IPS-20b (cell line): Measurements from ENCODE around the gene KCNQ1.

Source experiments
- H3K27ac ChIP-seq: one replicate; pipeline ENCODE4 v1.5.1; 2013; ENCODE audit warnings: low read length
- H3K27me3 ChIP-seq: 2 replicates; pipeline ENCODE4 v1.6.1; 2013; ENCODE audit warnings: mild to moderate bottlenecking, low read length, inconsistent platforms; ENCODE audit not compliant: insufficient read depth
- H3K36me3 ChIP-seq: 2 replicates; pipeline ENCODE4 v1.6.1; 2013; ENCODE audit warnings: low read depth, mild to moderate bottlenecking, inconsistent platforms, low read length, moderate library complexity; ENCODE audit not compliant: insufficient read depth
- H3K4me1 ChIP-seq: 2 replicates; pipeline ENCODE4 v1.6.1; 2013; ENCODE audit warnings: mild to moderate bottlenecking, control low read depth, inconsistent platforms, low read length, moderate library complexity; ENCODE audit not compliant: insufficient read depth
- H3K4me3 ChIP-seq: 2 replicates; pipeline ENCODE4 v1.5.1; 2013; ENCODE audit warnings: mild to moderate bottlenecking, low read length, inconsistent platforms
- H3K9ac ChIP-seq: 2 replicates; pipeline ENCODE4 v1.6.1; 2013; ENCODE audit warnings: low read depth, mild to moderate bottlenecking, inconsistent platforms, low read length, moderate library complexity
- H3K9me3 ChIP-seq: 2 replicates; pipeline ENCODE4 v1.6.1; 2013; ENCODE audit warnings: mild to moderate bottlenecking, low read depth, low read length, inconsistent platforms; ENCODE audit not compliant: insufficient read depth

KCNQ1 gene

GRCh38 chr11:2730272-2731129, 285.7 kb downstream of the KCNQ1 start:
- no peaks in the 10 kb centered on the region for H3K4me1 ChIP-seq
- H3K9me3 ChIP-seq, result no peaks in the 10 kb centered on the region
- no peaks in the 10 kb centered on the region for H3K36me3 ChIP-seq
- no peak overlapping the region for H3K27ac ChIP-seq
- peaks cover 72% of the 10 kb centered on the region for H3K27me3 ChIP-seq
- no peak overlapping the region for H3K4me3 ChIP-seq
- no peak overlapping the region for H3K9ac ChIP-seq

GRCh38 chr11:2731130-2732125, 286.6 kb downstream of the KCNQ1 start:
- H3K27ac ChIP-seq, result no peak overlapping the region
- no peak overlapping the region for H3K9ac ChIP-seq
- no peak overlapping the region for H3K4me3 ChIP-seq
- H3K36me3 ChIP-seq, result no peaks in the 10 kb centered on the region
- no peaks in the 10 kb centered on the region for H3K4me1 ChIP-seq
- no peaks in the 10 kb centered on the region for H3K9me3 ChIP-seq
- H3K27me3 ChIP-seq, result peaks cover 73% of the 10 kb centered on the region

GRCh38 chr11:2732261-2732939, 287.6 kb downstream of the KCNQ1 start:
- Histone ChIP-seq H3K9ac (no peak overlapping the region), H3K4me1 (no peaks in the 10 kb centered on the region), H3K27ac (no peak overlapping the region)

GRCh38 chr11:2732940-2733628, 288.3 kb downstream of the KCNQ1 start:
- peaks cover 58% of the 10 kb centered on the region for H3K27me3 ChIP-seq
- H3K9me3 ChIP-seq, result no peaks in the 10 kb centered on the region
- no peaks in the 10 kb centered on the region for H3K36me3 ChIP-seq
- no peak overlapping the region for H3K4me3 ChIP-seq
- H3K9ac ChIP-seq, result no peak overlapping the region
- no peaks in the 10 kb centered on the region for H3K4me1 ChIP-seq
- no peak overlapping the region for H3K27ac ChIP-seq

More at GRCh38 chr11:2732261-2732939, 287.6 kb downstream of the KCNQ1 start:
- H3K9me3 ChIP-seq, result no peaks in the 10 kb centered on the region
- no peak overlapping the region for H3K4me3 ChIP-seq
- H3K36me3 ChIP-seq, result no peaks in the 10 kb centered on the region
- peaks cover 64% of the 10 kb centered on the region for H3K27me3 ChIP-seq

- no peak overlapping the region for H3K27ac ChIP-seq
- no peaks in the 10 kb centered on the region for H3K36me3 ChIP-seq
- H3K9me3 ChIP-seq, result no peaks in the 10 kb centered on the region
- no peaks in the 10 kb centered on the region for H3K4me1 ChIP-seq
- H3K9ac ChIP-seq, result no peak overlapping the region
- H3K27me3 ChIP-seq, result peaks cover 48% of the 10 kb centered on the region
- no peak overlapping the region for H3K4me3 ChIP-seq
Measured at GRCh38 chr11:2734181-2735052, 289.6 kb downstream of the KCNQ1 start.

GRCh38 chr11:2735053-2735589, 290.3 kb downstream of the KCNQ1 start:
- H3K4me3 ChIP-seq, result no peak overlapping the region
- no peaks in the 10 kb centered on the region for H3K4me1 ChIP-seq
- H3K27ac ChIP-seq, result no peak overlapping the region
- H3K9me3 ChIP-seq, result no peaks in the 10 kb centered on the region
- no peak overlapping the region for H3K9ac ChIP-seq
- H3K36me3 ChIP-seq, result no peaks in the 10 kb centered on the region
- peaks cover 41% of the 10 kb centered on the region for H3K27me3 ChIP-seq

- H3K9ac ChIP-seq, result no peak overlapping the region
- peaks cover 26% of the 10 kb centered on the region for H3K27me3 ChIP-seq
- H3K36me3 ChIP-seq, result no peaks in the 10 kb centered on the region
- H3K4me3 ChIP-seq, result no peak overlapping the region
- H3K27ac ChIP-seq, result no peak overlapping the region
- no peaks in the 10 kb centered on the region for H3K9me3 ChIP-seq
- H3K4me1 ChIP-seq, result no peaks in the 10 kb centered on the region
Measured at GRCh38 chr11:2736577-2737225, 291.9 kb downstream of the KCNQ1 start.

GRCh38 chr11:2737226-2737590, 292.4 kb downstream of the KCNQ1 start:
- Histone ChIP-seq H3K9ac (no peak overlapping the region), H3K27ac (no peak overlapping the region), H3K9me3 (no peaks in the 10 kb centered on the region), H3K36me3 (no peaks in the 10 kb centered on the region), H3K4me1 (no peaks in the 10 kb centered on the region), H3K4me3 (no peak overlapping the region), H3K27me3 (peaks cover 24% of the 10 kb centered on the region)

- no peak overlapping the region for H3K4me3 ChIP-seq
- H3K27ac ChIP-seq, result no peak overlapping the region
- no peaks in the 10 kb centered on the region for H3K4me1 ChIP-seq
- peaks cover 31% of the 10 kb centered on the region for H3K27me3 ChIP-seq
- H3K36me3 ChIP-seq, result no peaks in the 10 kb centered on the region
- no peaks in the 10 kb centered on the region for H3K9me3 ChIP-seq
- no peak overlapping the region for H3K9ac ChIP-seq
Measured at GRCh38 chr11:2737866-2738265, 293.1 kb downstream of the KCNQ1 start.
